Activated CD4-positive, alpha-beta T cell treated with anti-CD3 and anti-CD28 coated beads for 48 hours (primary cell): ENCODE results near the gene KLRG1.

Experiments
- DNase-seq: peaks from one replicate; pipeline ENCODE4 v3.0.0-alpha.2; 2020

Gene KLRG1

GRCh38 chr12:9043766-9044165, 54.4 kb downstream of the KLRG1 start:
- no peak for DNase-seq

GRCh38 chr12:9047105-9047504, 57.8 kb downstream of the KLRG1 start:
- DNase-seq: no peak

- no peak for DNase-seq
These were observed 59.6 kb downstream of the KLRG1 start for GRCh38 chr12:9048930-9049329.

GRCh38 chr12:9049520-9050133, 60.3 kb downstream of the KLRG1 start:
- no peak for DNase-seq

GRCh38 chr12:9050521-9051157, 61.3 kb downstream of the KLRG1 start:
- no peak for DNase-seq

GRCh38 chr12:9051158-9051550, 61.8 kb downstream of the KLRG1 start:
- DNase-seq: no peak

GRCh38 chr12:9052610-9053009, 63.3 kb downstream of the KLRG1 start:
- no peak for DNase-seq
